HUDEP-2 (cell line): ENCODE data around the gene KCNF1.
"Not testable (repeated sequence)": the region's sequence is repeated elsewhere in the genome, so short reads cannot be mapped to it uniquely, and the experiment has no call there.

Experiments
- DNase-seq, 76 experiments: peaks; one replicate each; lab custom pipeline; 2025; ENCODE audit not compliant: unreplicated experiment in 76 of 76; lab: John Stamatoyannopoulos, UW

Gene KCNF1

DNA sequence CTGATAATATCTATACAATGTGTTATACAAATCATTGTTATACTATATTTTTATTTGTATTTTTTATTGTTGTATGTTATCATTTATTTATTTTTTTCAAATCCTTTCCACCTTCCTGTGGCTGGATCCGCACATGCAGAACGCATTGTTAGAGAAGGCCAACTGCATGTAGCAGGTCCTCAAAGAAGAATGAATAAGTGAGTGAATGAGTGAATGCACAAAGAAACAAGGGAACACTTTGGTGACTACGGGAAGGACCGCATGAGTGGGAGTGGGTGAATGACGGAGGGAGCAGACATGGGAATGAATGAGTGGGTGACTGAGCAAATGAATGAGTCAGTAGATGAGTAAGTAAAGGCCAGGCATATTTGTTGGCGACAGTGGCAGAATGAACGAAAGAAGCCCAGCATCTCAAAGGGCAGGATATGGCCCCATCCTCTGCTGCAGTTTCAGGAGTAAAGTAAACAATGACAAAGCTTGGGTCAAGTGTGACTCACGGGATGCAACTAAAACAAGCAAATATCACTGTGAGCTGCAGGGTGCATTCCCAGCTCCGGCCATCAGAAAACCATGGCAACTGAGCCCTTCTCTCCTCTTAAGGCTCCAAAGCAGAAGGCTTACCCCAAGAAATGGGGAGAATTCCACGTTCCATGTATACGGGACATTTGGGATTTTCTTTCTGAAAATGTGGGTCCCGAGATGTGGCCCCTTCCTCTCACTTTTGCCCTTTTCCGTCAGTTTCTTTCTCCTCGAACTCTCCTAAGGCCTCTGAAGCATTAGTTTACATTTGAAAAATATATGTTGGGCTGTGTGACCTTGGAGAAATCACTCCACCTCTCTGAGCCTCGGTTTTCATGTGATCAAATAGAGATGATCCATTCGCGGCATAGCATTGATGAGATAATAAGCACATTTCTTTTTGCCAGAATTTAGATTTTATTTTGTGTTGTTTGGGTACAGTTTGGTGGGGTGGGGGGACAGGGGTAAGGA, 24.5 kb downstream of the KCNF1 start:
- DNase-seq, result no peak

DNA sequence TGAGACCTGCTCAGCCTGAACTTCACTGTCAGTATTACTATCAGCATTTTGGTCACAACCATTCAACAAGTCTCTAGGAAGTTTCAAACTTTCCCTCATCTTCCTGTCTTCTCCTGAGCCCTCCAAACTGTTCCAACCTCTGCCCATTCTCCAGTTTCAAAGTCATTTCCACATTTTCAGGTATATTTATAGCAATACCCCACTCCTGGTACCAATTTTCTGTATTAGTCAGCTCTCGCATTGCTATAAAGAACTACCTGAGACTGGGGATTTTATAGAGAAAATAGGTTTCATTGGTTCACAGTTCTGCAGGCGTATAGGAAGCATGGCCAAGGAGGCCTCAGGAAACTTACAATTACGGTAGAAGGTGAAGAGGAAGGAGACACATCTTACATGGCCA, 27.3 kb downstream of the KCNF1 start:
- DNase-seq, result no peak

DNA sequence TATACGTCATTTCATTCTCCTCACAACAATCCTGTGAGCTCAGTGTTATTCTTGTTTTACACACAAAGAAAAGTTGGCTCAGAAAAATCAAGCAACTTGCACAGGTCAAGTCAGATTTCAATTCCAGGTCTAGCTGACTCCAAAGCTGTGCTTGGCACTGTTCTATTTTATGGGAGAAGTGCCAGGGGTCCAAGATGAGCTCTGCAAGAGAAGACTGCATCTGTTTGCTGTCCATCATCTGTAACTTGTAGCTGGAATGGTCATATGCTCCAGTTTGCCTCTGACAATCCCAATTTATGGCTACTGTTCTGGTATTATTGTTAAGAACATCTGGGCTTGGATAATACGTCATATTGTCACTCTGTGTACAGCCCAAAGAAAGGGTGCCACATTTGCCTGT, 28.9 kb downstream of the KCNF1 start:
- DNase-seq, result no peak

DNA sequence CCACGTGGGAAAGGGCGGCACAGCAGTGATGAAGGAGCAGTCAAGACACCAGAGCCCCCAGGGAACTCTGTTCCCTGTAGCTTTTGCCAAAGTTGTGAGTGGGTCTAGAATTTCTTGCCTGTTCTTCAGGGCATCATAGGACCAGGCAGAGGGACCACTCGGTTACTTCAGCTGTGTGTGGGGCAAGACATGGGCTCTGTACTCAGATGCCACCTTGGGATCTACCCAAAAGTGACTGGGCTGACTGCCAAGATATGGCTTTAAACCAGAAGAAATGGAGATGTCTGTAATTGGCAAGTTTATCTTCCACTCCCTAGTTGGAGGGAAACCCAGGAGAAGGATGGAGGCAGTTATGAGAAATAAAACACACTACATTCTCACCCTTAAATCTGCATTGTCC, 29.6 kb downstream of the KCNF1 start:
- no peak for DNase-seq

DNA sequence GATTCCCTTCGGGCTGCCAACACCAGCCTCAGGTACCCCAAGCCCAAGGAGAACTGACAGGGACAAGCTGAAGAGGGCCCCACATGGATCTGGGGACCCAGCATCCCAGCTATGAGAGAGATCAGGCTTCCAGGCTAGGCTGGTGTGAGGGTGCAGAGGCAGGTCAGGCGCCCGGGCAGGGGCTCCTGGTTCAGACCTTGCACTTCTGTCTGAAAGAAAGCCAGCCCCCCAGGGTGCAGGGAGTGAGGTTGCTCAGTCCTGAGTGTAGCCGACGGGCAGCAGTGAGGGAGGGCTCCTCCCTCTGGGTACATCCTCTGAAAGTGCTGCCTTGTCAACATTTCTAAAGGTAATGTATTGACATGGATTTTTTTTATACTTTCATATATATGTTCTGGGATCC, 33.1 kb downstream of the KCNF1 start:
- no peak for DNase-seq

DNA sequence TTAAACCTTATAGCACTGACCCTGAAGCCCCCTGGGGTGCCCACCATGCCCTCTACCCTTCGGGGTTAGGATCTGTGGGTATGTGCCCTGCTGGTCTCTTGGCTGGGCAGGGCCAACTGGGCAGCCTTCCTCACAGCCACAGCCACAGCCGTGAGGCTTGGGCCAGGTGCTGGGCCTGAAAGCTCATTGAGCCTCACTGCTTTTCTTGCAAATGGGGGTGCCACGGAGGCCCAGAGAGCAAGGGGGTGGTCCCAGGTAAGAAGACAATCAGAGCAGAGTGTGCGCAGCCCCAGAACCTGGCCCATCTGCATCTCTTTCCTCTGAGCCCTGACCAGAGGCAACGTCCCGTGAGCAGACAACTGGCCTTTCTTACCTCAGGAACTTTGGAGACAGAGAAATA, 34.7 kb downstream of the KCNF1 start:
- DNase-seq, result no peak

DNA sequence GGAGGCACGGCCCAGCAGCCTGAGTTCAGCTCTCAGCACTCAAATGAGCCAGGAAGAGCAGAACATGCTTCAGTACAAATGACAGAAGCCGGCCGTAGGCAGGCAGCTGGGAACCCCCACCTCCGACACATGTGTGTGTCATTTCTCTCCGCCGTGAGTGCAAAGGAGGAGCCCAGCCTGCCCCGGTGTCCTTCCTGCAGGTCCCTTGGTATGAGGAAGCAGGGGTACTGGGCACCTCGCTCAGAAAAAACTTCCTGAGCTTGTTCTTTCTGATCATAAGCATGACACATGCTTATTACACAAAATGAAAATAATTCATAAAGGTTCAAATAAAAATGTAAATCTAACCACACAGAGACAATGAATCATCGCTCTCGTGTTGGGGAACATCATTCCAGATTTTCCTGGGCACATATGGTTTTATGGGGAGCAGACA, 35.3 kb downstream of the KCNF1 start:
- no peak for DNase-seq

DNA sequence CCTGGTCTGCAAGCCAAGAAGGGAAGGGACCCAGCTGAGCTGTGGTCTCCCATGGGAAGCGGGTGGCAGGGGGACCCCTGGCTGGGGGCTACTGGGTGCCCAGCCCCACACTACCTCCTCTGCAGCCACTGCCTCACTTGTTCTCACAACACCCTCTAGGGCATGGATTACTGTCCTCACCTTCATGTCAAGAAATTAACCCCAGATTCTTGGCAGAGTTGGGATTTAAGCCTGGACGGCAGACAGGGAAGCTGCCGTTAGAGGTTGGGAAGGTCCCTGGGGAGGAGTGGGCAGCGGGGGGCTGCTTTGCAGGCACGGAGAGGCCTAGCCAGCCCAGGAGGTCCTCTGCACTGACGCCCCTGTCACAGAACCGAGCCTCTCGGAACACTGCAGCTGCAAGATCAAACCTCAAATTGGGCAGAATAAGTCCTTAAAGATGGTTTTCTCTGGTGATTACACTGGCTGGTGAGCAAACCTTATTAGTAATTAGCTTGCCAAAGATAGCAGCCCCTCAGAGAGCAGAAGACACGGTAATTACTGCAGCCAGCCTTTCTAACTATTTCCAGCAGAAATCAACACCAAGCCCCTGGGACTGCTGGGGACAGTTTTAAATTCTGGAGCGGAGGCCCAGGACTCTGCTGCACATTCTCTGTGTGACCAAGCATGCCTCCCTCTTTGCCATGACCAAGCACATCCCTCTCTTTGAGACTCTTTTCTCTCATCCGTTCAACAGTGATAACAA, 35.9 kb downstream of the KCNF1 start:
- DNase-seq, result no peak

DNA sequence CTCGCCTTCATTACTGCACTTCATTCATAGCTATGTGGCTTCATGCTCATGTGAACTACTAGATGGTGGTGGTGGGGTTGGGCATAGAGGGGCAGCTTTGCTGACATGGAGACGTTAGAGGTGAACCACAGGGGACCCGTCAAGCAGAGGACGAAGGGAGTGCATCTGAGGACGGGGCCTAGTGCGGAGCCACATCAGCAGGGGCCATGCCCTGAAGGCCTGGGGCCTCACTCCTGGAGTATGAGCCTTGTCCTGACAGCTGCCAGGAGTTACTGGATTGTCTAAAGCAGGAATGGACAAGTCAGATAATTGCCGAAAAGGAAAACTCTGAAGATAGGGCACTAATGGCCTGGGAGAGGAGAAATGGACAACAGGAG, 36.4 kb downstream of the KCNF1 start:
- no peak for DNase-seq

DNA sequence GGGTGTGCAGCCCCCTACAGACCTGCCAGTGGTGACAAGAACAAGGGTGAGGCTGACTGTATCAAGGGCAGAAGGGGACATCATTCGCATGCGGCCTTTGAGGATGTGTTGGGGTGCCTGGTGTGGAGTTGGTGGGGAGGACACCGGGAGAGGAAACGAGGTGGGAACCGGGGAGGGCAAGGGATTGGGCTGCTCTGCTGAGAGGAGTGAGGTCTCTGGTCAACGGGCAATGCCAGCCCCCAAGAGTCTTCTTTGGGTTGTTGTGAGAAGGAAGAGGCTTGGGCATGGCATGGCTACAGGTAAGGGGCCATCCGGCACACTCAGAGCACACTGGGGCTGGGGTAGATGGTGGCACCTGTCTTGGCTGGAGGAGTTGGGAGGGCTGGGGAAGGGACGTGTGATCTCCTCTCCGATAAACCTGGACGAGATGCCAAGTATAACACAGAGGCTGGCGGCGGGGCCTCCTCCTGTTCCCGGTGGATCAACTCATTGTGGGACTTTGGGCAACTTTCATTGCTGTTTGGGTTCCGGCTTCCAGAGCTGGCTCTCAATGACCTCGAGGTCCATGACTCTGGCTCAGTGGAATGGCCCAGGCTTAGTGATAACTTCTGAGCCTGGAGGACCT, 37.0 kb downstream of the KCNF1 start:
- no peak for DNase-seq

DNA sequence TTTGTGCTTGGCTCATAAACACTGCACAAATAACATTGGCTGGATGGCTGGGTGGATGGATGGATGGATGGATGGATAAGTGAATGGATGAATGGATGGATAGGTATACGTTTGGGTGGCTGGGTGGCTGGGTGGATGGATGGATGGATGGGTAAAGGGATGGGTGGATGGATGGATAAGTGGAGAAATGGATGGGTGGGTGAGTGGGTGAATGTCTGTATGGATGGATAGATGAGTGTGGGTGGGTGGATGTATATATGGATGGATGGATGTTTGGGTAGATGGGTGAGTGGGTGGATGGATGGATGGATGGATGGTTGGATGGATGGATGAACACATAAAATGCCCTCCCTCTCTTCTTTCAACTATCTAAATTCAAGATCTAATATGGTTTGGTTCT, 38.1 kb downstream of the KCNF1 start:
- no peak for DNase-seq

DNA sequence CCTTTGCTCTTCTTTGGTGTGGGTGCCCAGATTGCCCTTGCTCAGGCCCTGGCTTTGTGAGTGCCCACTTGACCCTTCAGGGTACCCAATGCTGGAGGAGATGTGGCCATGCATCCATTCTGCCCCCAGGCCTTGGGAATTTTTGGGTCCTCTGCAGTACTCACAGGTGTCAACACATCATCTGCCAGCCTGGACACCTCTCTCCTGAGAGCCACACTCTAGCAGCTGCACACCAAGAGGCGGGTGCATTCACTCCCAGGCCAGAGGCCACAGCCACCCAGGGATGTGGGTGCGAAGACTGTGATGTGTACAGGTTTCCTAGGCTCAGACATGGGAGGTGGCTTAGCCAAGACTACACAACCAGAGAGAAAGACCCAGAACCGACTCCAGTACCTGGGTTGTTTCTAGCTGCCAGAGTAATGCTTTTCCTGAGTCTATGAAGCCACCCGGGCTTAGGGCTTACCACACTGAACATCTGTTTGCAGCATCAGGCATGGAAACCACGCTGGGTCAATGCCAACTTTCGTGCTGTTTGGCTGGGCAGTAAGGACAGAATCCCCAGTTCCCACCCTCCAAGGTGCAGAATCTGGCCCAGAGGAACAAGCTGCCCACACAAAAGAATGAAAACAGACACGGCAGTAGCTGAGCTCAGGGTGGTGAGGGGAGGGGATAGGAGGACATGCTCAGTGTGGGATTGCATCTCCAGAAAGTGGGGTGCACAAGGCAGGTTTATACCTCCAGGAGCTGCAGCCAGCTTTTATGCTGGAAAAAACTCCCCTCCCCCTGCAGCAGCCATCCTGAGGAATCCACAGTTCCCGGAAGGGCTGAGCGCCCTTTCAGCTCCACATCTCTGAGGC, 40.1 kb downstream of the KCNF1 start:
- DNase-seq, result no peak

DNA sequence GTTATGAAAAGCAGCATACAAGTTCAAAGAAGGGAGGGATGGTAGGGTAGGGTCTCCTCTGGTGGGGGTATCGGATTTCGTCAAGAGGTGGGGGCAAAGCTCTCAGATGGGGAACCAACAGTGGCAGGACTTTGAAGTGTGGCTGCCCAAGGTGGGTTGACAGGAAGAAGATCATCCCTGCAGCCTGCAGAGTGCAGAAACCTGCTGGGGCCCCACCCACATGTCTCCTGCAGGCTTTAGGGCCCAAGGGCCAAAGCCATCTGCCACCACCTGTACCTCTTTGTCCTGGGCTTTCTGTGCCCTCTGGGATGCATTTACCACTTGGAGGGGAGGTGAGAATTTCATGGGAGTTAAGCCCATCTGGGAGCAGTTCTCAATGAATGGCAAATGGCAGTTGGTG, 42.7 kb downstream of the KCNF1 start:
- DNase-seq, result no peak

DNA sequence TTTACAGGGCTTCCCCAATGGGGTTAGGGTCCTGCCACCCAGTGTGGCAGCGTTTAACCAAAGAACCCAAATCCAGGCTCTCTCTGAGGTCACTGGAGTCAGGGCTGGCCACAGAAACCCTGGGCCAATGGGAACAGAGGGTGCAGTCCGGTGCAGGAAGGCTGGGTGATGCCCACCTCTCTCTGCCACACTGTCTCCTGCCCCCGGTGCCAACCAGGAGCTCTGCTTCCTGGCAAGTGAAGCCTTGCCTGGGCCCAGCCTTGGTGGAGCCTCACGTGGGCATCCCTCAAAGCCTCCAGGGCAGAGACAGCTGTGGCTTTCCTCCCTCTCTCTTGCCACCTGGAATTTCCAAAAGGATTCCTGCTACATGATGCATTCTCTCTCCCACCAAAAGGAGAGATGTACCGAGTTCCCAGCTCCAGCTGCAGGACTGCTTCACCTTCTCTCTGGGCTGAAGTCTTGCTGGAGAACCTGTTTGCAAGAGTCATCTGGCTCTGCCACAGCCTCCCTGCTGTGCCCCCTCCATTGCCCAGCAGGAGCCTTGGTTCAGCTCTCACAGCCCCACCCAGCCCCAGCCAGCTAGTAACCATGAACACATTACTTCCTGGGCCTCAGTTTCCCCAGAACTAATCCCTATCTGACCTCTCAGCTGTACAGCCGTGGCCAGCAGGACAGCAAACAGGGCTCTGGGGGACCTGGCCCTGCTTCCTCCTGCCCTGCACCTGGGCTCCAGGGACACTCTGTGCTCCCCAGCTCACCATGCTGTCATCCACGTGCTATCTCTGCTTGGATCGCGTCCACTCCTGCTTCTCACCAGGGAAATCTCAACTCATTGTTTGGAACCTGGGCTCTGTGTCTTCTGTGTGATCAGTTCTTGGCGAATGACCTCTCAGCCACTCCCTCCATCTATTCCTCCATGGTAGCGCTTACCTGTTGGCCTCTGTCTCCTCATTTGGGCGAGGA, 43.4 kb downstream of the KCNF1 start:
- DNase-seq, result no peak

DNA sequence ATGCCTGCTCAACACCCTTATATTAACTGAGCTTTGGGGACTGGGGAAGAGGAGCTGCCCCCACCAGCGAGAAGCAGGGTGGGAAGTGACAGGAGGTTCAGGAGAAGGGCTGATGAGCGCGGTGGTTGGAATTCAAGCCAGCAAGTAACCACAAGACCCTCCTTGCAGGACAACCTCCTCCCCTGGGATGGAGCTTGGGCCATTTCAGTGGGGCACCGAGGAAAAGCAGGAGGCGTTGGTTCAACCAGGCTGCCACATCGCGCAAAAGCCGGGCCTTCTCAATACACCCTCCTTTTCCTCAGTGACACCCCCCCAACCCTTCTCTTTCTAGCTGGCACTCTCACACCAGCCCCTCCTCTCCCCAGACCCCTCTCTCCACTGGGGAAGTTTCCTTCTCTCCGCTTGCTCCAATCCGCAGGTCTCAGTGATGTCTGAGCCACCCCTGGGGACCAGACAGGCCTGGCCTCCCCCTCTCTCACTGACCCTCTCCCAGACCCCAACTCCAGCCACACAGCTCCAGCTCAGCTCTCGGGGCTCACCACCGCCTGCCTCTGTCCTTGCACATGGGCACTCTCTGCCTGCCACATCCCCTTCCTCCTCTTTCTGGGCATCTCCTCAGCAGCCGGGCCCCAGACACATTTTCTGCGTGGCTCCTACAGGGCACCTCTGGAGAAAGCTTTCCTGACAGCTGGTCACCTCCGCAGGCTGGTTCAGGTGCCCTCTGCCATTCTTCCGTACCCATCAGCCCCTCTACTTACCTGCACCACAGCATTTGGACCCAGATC, 44.5 kb downstream of the KCNF1 start:
- no peak for DNase-seq

DNA sequence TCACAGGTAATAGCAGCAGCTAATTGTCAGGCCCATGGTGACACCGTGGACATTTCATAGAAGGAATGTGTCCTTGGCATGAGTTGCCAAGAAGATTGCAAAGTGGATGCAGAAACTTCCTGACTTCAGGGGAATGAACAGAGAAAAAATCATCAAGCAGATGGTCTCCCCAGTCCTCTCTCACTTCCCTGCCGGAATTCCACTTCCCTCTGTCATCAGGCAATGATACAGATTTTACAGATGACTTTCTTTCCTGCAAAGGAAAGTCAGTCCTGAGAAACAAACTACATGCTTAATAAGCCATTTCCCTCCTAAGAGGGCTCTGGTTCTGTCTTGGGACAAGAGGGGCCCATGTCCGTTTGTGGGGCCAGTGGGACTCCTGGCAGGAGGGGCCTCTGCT, 45.7 kb downstream of the KCNF1 start:
- DNase-seq, result no peak

DNA sequence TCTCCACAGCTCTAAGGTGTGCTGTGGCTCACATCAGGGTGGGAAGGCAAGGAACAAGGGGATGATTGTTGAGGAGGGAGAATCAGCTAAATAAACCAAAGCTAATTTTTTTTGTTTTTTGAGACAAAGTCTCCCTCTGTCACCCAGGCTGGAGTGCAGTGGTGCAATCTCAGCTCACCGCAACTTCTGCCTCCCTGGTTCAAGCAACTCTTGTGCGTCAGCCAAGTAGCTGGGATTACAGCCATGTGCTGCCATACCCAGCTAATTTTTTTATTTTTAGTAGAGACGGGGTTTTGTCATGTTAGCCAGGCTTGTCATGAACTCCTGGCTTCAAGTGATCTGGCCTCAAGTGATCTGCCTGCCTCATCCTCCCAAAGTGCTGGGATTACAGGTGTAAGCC, 46.7 kb downstream of the KCNF1 start:
- DNase-seq, result not testable (repeated sequence)

DNA sequence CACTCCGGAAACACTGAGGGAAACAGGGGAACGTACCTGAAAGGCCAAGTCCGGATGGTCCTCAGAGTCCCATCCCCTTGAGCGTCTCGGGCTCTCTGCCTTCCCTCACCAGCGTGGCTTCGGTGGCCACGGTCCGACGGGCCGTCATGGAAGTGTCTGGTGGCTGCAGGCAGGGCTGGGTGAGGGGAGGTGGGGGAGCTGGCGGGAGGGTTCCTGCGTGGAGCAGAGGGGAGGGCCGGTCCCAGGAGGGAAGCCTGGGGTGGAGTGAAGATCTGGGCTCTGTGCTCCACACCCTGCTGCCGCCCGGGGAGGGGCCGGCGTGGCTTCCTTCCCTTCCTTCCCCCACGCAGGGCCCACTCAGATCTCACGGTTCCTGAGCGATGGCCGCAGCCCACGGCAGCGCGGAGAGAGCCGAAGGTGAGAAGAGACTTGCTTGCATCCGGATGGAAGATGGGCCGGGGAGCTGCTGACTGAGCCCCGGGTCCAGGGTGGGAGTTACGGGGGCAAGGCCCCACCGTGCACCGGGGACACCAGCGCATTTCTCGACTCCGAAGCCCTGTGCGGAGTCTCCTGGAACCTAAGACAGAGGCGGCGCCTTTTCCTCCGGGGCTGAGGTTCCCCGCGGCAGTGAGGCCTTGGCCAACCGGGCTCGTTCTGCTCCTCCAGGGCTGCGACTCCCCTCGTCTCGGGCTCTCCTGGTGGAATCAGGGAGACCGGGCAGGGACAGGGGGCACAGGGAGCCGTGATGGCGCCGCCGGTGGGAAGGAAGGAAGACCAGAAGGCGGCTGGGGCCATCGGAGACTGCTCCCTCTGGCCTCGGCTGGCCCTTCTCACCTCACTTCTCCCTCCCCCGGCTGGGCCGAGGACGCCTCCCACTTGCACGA, 49.1 kb downstream of the KCNF1 start:
- no peak for DNase-seq
